AG09319 (cell line): ENCODE results near the gene AMBP.

Source experiments
- DNase-seq: peaks from one replicate; pipeline ENCODE4 v3.0.0-alpha.2; 2010; ENCODE audit warnings: low read depth; ENCODE audit errors: extremely low read depth
- TF ChIP-seq, protein P1 (sequence below): IDR thresholded peaks from 2 replicates; pipeline ENCODE4 v1.5.1; 2011; ENCODE audit warnings: low read depth, mild to moderate bottlenecking, inconsistent platforms, low read length, moderate library complexity

The AMBP gene

GRCh38 chr9:114122136-114123027, 44.3 kb upstream of the AMBP start:
- no peak for DNase-seq
- TF ChIP-seq, protein P1, sequence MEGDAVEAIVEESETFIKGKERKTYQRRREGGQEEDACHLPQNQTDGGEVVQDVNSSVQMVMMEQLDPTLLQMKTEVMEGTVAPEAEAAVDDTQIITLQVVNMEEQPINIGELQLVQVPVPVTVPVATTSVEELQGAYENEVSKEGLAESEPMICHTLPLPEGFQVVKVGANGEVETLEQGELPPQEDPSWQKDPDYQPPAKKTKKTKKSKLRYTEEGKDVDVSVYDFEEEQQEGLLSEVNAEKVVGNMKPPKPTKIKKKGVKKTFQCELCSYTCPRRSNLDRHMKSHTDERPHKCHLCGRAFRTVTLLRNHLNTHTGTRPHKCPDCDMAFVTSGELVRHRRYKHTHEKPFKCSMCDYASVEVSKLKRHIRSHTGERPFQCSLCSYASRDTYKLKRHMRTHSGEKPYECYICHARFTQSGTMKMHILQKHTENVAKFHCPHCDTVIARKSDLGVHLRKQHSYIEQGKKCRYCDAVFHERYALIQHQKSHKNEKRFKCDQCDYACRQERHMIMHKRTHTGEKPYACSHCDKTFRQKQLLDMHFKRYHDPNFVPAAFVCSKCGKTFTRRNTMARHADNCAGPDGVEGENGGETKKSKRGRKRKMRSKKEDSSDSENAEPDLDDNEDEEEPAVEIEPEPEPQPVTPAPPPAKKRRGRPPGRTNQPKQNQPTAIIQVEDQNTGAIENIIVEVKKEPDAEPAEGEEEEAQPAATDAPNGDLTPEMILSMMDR = no peak

GRCh38 chr9:114121227-114122135, 43.4 kb upstream of the AMBP start:
- TF ChIP-seq, protein P1 = no peak

GRCh38 chr9:114120192-114121014, 42.3 kb upstream of the AMBP start:
- DNase-seq = no peak
- TF ChIP-seq, protein P1 = no peak

More at GRCh38 chr9:114121227-114122135, 43.4 kb upstream of the AMBP start:
- DNase-seq = no peak

DNA sequence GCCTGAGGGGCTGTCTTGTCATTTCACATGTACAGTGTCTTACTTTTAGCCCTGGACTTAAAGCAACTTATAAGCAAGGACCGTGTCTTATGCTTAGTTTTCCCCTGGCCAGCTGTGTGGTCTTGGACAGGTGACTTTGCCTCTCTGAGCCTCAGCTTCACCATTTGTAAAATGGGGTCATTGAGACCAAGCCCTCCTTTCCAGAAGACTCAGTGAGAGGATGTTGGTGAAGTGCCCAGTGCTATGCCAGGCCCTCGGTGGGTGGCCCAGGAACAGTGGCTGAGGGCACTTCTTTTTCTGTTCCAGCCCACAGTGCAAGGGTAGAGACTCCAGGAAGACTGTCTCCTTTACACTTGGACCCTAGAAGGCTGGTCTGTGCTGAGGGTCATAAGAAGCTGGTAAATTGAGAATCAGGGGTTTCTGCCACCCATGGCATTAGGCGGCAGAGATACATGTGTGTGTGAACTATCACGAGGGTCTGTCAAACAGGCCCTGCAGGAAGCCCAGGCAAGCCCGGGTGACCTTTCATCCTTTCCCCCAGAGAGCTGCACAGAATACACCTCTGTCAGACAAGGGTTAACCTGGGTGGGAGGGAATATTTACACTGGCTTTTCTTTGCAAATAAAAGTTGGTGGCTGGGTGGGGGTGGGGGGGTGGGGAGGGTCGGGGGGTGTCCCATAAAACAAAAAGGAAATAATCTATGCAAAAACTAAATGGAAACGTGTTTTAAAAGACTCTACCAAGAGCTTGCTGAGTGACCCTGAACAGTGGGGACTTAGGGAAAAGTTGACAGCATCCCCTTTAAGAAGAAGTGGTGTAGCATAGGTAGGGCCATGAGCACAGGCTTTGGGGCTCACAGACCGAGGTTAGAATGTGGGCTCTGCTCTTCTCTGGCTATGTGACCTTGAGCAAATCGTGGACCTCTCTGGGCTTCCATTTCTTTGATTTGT, 41.4 kb upstream of the AMBP start:
- DNase-seq = no peak
- TF ChIP-seq, protein P1 = no peak

GRCh38 chr9:114117996-114118830, 40.1 kb upstream of the AMBP start:
- TF ChIP-seq, protein P1 = no peak
- no peak for DNase-seq
